BJ (cell line): Measurements from ENCODE around the gene SPESP1. TPM values are rescaled to one million over a fixed set of nuclear protein-coding genes. Genes with fewer than 3 reads are reported as not detected.

ENCODE experiments used
- CTCF ChIA-PET: fragments of 350-600 bp; formaldehyde crosslinking; extraction: SDS; loops from one replicate; lab custom pipeline; 2021; ENCODE audit warnings: antibody characterized with exemption, inconsistent platforms; lab: Yijun Ruan, JAX
- POLR2A ChIA-PET: fragments of 300-600 bp; sonication (Branson Sonifier 250); formaldehyde crosslinking; extraction: SDS; loops from one replicate; lab custom pipeline; 2021; ENCODE audit warnings: antibody characterized with exemption; lab: Charles Lee
- DNase-seq: peaks from one replicate; pipeline ENCODE4 v3.0.0-alpha.2; 2011; ENCODE audit warnings: low read depth
- H3K27me3 ChIP-seq: 2 replicates; pipeline ENCODE4 v1.6.0; 2011; ENCODE audit warnings: low read length; ENCODE audit not compliant: control insufficient read depth, insufficient read depth
- H3K36me3 ChIP-seq: 2 replicates; pipeline ENCODE4 v1.5.1; 2011; ENCODE audit warnings: low read length; ENCODE audit not compliant: control insufficient read depth, insufficient read depth
- H3K4me3 ChIP-seq: 2 replicates; pipeline ENCODE4 v1.5.1; 2011; ENCODE audit warnings: low read depth, mild to moderate bottlenecking, control low read depth, low read length
- CTCF ChIP-seq: IDR thresholded peaks from 2 replicates; pipeline ENCODE4 v1.5.1; 2011; ENCODE audit warnings: low read depth, mild to moderate bottlenecking, control low read depth, inconsistent platforms, low read length, moderate library complexity; ENCODE audit not compliant: insufficient read depth
- polyA plus RNA-seq: library from polyadenylated mRNA; depleted of rRNA; stranded (reverse); fragments of >200 nt; gene quantifications from 2 replicates; pipeline ENCODE4 v1.2.3, GENCODE V29; 2011

Gene SPESP1
- polyA plus RNA-seq, 1 experiment, result 7.5 TPM

GRCh38 chr15:68933001-68933400, 2.7 kb downstream of the SPESP1 start:
- DNase-seq, result no peak
- POLR2A ChIA-PET, result no interaction called here
- CTCF ChIA-PET, result interaction anchor here (0.6 to 1.5 kb wide), 3 partner anchors 8 to 704 kb away, joined by 3 to 4 read pairs (median 3); no protein-coding TSS in a partner anchor
- no peak for TF ChIP-seq CTCF
- no peaks in the 10 kb centered on the region for H3K36me3 ChIP-seq
- no peak overlapping the region for H3K4me3 ChIP-seq
- no peaks in the 10 kb centered on the region for H3K27me3 ChIP-seq

- no peak for DNase-seq
- ChIA-PET CTCF (no interaction called here), POLR2A (no interaction called here)
- no peaks in the 10 kb centered on the region; the same call in 1 of the 2 replicates for H3K27me3 ChIP-seq
- H3K36me3 ChIP-seq, result no peaks in the 10 kb centered on the region
- TF ChIP-seq CTCF, result no peak
- no peak overlapping the region for H3K4me3 ChIP-seq
Observed at GRCh38 chr15:68934341-68934740, 4.0 kb downstream of the SPESP1 start.

- no peaks in the 10 kb centered on the region; the same call in 1 of the 2 replicates for H3K27me3 ChIP-seq
- ChIA-PET POLR2A (no interaction called here), CTCF (interaction anchor here (3.0 kb wide), 1 partner anchor 10 kb away, joined by 16 read pairs; no protein-coding TSS in a partner anchor)
- no peak overlapping the region for H3K4me3 ChIP-seq
- DNase-seq, result no peak
- no peaks in the 10 kb centered on the region for H3K36me3 ChIP-seq
- TF ChIP-seq CTCF, result no peak
Observed at GRCh38 chr15:68935400-68935937, 5.1 kb downstream of the SPESP1 start.

GRCh38 chr15:68939501-68939900, 9.2 kb downstream of the SPESP1 start:
- CTCF ChIA-PET, result interaction anchor here (0.7 to 1.2 kb wide), 2 partner anchors 15 to 380 kb away, joined by 3 to 4 read pairs; no protein-coding TSS in a partner anchor
- H3K27me3 ChIP-seq, result peaks cover 2% of the 10 kb centered on the region

GRCh38 chr15:68951813-68952212, 21.5 kb downstream of the SPESP1 start:
- ChIA-PET CTCF (interaction anchor here (0.6 kb wide), 2 partner anchors 11 to 667 kb away, joined by 3 read pairs; no protein-coding TSS in a partner anchor), POLR2A (no interaction called here)
- no peak for TF ChIP-seq CTCF
- no peak for DNase-seq
- Histone ChIP-seq H3K4me3 (no peak overlapping the region), H3K27me3 (no peaks in the 10 kb centered on the region), H3K36me3 (no peaks in the 10 kb centered on the region)

More at GRCh38 chr15:68939501-68939900, 9.2 kb downstream of the SPESP1 start:
- POLR2A ChIA-PET, result no interaction called here
- Histone ChIP-seq H3K36me3 (no peaks in the 10 kb centered on the region), H3K4me3 (no peak overlapping the region)
- DNase-seq, result no peak
- TF ChIP-seq CTCF, result no peak
